Fibroblast of pulmonary artery (primary cell): ENCODE measurements around the gene ITGA8.

Source experiments
- DNase-seq: peaks from one replicate; pipeline ENCODE4 v3.0.0-alpha.2; 2010; ENCODE audit warnings: low read depth
- H3K4me3 ChIP-seq: replicated peaks from 2 replicates; pipeline ENCODE4 v1.5.1; 2011; ENCODE audit warnings: low read depth, mild to moderate bottlenecking, control low read depth, low read length, moderate library complexity
- TF ChIP-seq, protein P1 (sequence below): IDR thresholded peaks from 2 replicates; pipeline ENCODE4 v1.5.1; 2011; ENCODE audit warnings: mild to moderate bottlenecking, control low read depth, low read length, inconsistent platforms; ENCODE audit errors: missing control alignments

ITGA8 gene

DNA sequence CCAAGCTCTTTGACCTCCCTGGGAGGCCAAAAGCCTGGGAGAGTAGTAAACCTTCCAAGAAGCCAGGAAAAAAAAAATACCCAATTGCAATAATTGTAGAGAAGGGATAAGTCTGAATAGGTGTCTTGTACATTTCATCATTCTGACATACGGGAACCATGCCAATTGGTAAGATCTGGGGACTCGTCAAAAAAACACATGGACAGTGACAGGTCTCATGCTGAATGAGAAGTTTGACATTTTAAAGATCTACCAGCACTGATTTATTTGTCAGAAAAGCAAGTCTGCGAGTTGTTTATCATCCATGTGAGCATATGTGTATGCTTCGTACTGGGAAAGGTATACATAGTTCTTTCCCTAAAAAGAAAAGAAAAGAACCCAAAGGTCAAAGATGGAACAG, 4.1 kb upstream of the ITGA8 start:
- no peak overlapping the region for H3K4me3 ChIP-seq
- TF ChIP-seq, protein P1, sequence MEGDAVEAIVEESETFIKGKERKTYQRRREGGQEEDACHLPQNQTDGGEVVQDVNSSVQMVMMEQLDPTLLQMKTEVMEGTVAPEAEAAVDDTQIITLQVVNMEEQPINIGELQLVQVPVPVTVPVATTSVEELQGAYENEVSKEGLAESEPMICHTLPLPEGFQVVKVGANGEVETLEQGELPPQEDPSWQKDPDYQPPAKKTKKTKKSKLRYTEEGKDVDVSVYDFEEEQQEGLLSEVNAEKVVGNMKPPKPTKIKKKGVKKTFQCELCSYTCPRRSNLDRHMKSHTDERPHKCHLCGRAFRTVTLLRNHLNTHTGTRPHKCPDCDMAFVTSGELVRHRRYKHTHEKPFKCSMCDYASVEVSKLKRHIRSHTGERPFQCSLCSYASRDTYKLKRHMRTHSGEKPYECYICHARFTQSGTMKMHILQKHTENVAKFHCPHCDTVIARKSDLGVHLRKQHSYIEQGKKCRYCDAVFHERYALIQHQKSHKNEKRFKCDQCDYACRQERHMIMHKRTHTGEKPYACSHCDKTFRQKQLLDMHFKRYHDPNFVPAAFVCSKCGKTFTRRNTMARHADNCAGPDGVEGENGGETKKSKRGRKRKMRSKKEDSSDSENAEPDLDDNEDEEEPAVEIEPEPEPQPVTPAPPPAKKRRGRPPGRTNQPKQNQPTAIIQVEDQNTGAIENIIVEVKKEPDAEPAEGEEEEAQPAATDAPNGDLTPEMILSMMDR, result no peak
- no peak for DNase-seq

DNA sequence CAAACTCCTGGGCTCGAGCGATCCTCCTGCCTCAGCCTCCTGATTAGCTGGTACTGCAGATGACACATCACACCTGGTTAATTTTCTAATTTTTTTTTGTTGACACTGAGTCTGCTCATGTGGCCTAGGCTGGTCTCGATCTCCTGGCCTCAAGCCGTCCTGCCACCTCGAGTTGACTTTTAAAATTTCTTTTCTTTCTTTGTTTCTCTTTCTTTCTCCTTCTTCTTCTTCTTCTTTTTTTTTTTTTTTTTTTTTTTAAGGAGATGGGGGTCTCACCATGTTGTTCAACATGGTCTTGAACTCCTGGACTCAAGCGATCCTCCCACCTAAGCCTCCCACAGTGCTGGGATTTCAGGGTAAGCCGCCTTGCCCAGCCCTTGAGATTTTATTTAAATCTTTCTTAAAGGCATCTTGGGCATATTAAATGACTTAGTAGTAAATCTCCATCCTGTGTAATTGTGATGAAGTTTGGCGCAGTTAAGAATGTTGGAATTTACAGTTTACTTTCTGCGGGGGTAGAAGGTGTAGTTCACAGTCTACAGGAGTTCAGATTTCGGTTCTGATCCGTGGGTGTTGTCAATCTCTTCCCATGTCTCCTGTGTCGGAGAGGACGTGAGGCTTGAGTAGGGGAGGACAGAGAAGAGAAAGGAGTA, 1.0 kb upstream of the ITGA8 start:
- no peak for DNase-seq
- no peak overlapping the region for H3K4me3 ChIP-seq
- TF ChIP-seq, protein P1, result no peak

DNA sequence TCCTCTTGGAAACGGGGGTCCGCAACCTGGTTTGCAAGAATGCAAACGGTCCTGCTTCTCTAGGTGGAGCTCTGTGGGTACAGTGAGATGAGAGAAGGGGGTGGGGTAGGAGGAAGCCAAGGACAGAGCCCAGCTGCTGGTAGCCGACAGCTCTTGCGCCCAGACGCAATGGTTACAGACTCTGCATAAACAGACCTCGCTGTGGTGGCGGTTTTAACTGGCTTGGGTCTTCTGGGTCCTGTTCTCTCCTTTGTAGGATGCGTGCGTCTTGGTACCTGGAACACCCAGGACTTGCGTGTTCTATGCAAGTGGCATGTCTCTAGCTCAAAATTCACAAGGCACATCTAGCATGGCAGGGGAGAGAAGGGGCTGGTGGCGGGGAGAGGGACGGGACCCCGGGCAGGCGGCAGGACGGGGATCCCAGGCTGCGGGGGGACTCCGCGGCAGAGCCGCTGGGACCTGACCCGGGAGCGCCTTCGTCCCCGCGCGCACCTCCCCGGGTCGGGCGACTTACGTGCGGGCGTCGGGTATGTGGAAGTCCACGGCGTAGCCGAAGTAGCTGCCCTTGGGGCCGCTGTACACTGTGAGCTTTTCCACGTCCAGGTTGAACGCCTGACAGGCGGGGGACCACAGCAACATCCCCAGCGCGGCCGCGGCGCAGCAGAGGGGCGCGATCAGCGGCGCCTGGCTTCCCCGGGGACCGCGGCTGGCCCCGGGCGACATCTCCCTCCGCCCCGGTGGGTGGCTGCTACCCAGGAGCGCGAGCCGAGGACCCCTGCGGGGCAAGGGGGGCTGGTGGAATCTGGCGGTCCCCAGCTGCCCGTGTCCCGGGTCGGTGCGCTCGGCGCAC, 448 bp downstream of the ITGA8 start:
- H3K4me3 ChIP-seq, result no peak overlapping the region
- DNase-seq, result no peak
- TF ChIP-seq, protein P1, result no peak

DNA sequence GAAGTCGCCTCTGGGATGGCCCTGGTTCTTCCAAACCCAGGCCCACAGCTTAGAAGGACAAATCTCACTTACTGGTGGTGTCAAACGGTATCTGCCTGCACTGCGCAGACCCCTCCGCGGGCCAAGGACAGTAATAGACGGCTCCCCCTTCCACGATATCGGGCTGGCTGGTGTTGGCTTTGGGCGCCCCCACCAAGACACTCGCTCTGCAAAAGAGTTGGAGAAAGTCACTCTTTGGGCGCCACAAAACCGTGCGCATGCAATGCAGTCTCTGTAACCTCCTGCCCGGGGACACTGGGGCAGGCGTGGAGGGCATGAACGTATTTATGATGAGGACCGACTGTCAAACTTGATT, 1.1 kb downstream of the ITGA8 start:
- DNase-seq, result no peak
- no peak overlapping the region for H3K4me3 ChIP-seq
- TF ChIP-seq, protein P1, result no peak

DNA sequence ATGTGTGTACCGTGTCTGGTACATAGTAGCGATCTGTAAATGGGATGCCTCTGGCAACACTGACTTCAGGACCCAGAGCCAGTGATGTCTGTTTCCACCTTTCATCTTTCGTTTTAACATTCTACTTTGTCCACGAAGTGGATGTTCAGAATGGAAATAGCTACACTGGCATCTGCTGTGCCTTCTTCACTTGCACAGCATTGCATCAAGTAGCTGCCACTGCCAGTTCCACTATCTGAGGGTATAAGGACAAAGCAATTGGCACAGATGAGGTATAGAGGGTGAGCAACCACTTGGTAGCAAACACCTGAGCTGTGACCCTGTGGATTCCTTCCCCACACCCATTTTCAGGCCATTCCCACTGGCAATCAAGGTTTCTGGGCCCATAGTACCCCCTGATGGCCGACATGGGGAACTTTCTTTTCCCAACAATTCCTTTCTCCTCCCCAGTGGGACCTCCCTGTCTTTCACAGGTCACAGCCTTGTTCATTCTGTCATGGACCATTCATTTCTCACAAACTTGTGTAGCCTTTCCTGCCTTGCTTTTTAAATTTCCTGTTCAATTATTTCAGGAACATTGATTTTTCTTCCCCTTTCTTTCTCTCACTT, 4.0 kb downstream of the ITGA8 start:
- H3K4me3 ChIP-seq, result no peak overlapping the region
- TF ChIP-seq, protein P1, result peak; percentile 58
- peak; percentile 30 for DNase-seq

DNA sequence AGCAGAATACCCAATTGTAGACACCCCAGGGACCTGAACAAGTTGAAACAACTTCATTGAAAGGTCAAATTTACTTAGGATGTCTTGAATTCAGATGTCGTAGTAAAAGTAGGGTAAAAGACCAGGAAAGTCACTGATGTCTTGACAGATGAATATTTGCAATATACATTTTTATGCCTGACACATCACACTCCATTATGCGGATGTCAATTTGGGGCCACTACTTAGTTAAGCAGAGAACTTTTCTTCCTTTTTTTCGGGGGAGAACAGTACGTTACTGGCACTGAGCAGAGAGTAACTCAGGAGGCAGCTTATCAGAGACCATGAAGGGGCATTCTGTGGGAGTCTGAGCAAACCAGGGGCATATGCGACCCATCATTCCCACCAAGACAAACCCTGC, 4.9 kb downstream of the ITGA8 start:
- TF ChIP-seq, protein P1, result no peak
- H3K4me3 ChIP-seq, result no peak overlapping the region
- DNase-seq, result no peak
